ENCODE data around the gene MAP3K6. TPM values are rescaled to one million over a fixed set of nuclear protein-coding genes. Genes with fewer than 3 reads are reported as not detected.

Gene MAP3K6
- total RNA-seq, 4 donors from 2014 or later = 72.3 to 121 (median 76.9) TPM

- H3K36me3 ChIP-seq = no peaks in the 10 kb centered on the region
- DNase-seq = no peak
- peaks cover 0 to 5% (median 0%) of the 10 kb centered on the region in 4 donors for H3K27me3 ChIP-seq
- intact Hi-C loops (cut with DNase I) = no loop called here
- TF ChIP-seq CTCF (IDR thresholded peaks at IDR 0.05) (no peak), POLR2A (IDR thresholded peaks at IDR 0.05) (no peak)
- no peak overlapping the region for H3K27ac ChIP-seq
- H3K9me3 ChIP-seq = no peaks in the 10 kb centered on the region
- H3K4me3 ChIP-seq = no peak overlapping the region
- H3K4me1 ChIP-seq = peaks cover 9 to 30% (median 13%) of the 10 kb centered on the region in 3 donors
- 60 to 100% methylated on average over 1 of the region's 1 CpG for WGBS, 2 donors
These were observed 48.2 kb downstream of the MAP3K6 start for GRCh38 chr1:27318596-27318995.

GRCh38 chr1:27318136-27318535 is 48.6 kb downstream of the MAP3K6 start:
- TF ChIP-seq CTCF (IDR thresholded peaks at IDR 0.05) = no peak
- TF ChIP-seq POLR2A (IDR thresholded peaks at IDR 0.05) = no peak
- peaks cover 7 to 25% (median 8%) of the 10 kb centered on the region in 3 donors for H3K4me1 ChIP-seq
- H3K27ac ChIP-seq = no peak overlapping the region
- H3K27me3 ChIP-seq = peaks cover 0 to 5% (median 0%) of the 10 kb centered on the region in 4 donors
- H3K36me3 ChIP-seq = no peaks in the 10 kb centered on the region
- WGBS, 2 donors = 33 to 42% methylated on average over 4 of the region's 4 CpGs
- no peak for DNase-seq
- intact Hi-C loops (cut with DNase I) = no loop called here
- no peaks in the 10 kb centered on the region for H3K9me3 ChIP-seq
- H3K4me3 ChIP-seq = no peak overlapping the region

GRCh38 chr1:27316860-27317259 is 49.9 kb downstream of the MAP3K6 start:
- H3K27ac ChIP-seq = no peak overlapping the region
- no peak overlapping the region for H3K4me3 ChIP-seq
- DNase-seq = no peak
- peaks cover 5 to 19% (median 7%) of the 10 kb centered on the region in 3 donors for H3K4me1 ChIP-seq
- TF ChIP-seq CTCF (IDR thresholded peaks at IDR 0.05) (no peak), POLR2A (IDR thresholded peaks at IDR 0.05) (no peak)
- WGBS, 2 donors = 65 to 83% methylated on average over 4 of the region's 5 CpGs
- intact Hi-C loops (cut with DNase I) = no loop called here
- no peaks in the 10 kb centered on the region for H3K9me3 ChIP-seq
- H3K27me3 ChIP-seq = peaks cover 0 to 5% (median 0%) of the 10 kb centered on the region in 4 donors
- no peaks in the 10 kb centered on the region for H3K36me3 ChIP-seq

GRCh38 chr1:27314737-27315136 is 52.0 kb downstream of the MAP3K6 start:
- no peak for DNase-seq
- H3K9me3 ChIP-seq = no peaks in the 10 kb centered on the region
- intact Hi-C loops (cut with DNase I) = no loop called here
- H3K36me3 ChIP-seq = peaks cover 0 to 8% (median 0%) of the 10 kb centered on the region in 3 donors
- H3K27me3 ChIP-seq = peaks cover 0 to 5% (median 0%) of the 10 kb centered on the region in 4 donors
- no peak overlapping the region for H3K27ac ChIP-seq
- 78 to 80% methylated on average over 1 to 2 of the region's 2 CpGs for WGBS, 2 donors
- no peak for TF ChIP-seq CTCF (IDR thresholded peaks at IDR 0.05)
- TF ChIP-seq POLR2A (IDR thresholded peaks at IDR 0.05) = no peak
- peaks cover 0 to 12% (median 4%) of the 10 kb centered on the region in 3 donors for H3K4me1 ChIP-seq
- H3K4me3 ChIP-seq = no peak overlapping the region

GRCh38 chr1:27314169-27314568 is 52.6 kb downstream of the MAP3K6 start:
- DNase-seq = no peak
- Histone ChIP-seq H3K4me1 (peaks cover 0 to 12% (median 4%) of the 10 kb centered on the region in 3 donors), H3K9me3 (no peaks in the 10 kb centered on the region), H3K27ac (no peak overlapping the region), H3K36me3 (peaks cover 0 to 8% (median 0%) of the 10 kb centered on the region in 3 donors), H3K27me3 (peaks cover 0 to 2% (median 0%) of the 10 kb centered on the region in 4 donors), H3K4me3 (no peak overlapping the region)
- 73 to 74% methylated on average over 3 of the region's 3 CpGs for WGBS, 2 donors
- no peak for TF ChIP-seq POLR2A (IDR thresholded peaks at IDR 0.05)
- no peak for TF ChIP-seq CTCF (IDR thresholded peaks at IDR 0.05)
- intact Hi-C loops (cut with DNase I) = no loop called here

Measured in esophagus squamous epithelium (tissue), 5 donors.